GM12878 (cell line): ENCODE results near the gene ARL3. TPM values are rescaled to one million over a fixed set of nuclear protein-coding genes. Genes with fewer than 3 reads are reported as not detected.

Source experiments
- BMI1 ChIP-seq: fragments of 450-650 bp; IDR thresholded peaks from 2 replicates; pipeline ENCODE4 v1.6.1; 2016; ENCODE audit warnings: mild to moderate bottlenecking, moderate library complexity, borderline replicate concordance
- CEBPB ChIP-seq, 2 experiments: fragments of 150-350 bp in 1 of 2; IDR thresholded peaks; 2 replicates each; pipeline ENCODE4 v1.6.1; 2012 to 2014; ENCODE audit warnings: low read depth in 2 of 2, low read length in 2 of 2, borderline replicate concordance in 1 of 2, inconsistent platforms in 1 of 2
- CHD2 ChIP-seq: IDR thresholded peaks from 2 replicates; pipeline ENCODE4 v1.6.1; 2011; ENCODE audit warnings: low read depth, low read length, improper control_type of control experiment, borderline replicate concordance
- EGR1 ChIP-seq, 2 experiments: IDR thresholded peaks; 1 replicate in 1 of 2; 2 replicates in 1 of 2; pipeline ENCODE4 v1.6.1; 2011 to 2012; ENCODE audit warnings: low read depth in 2 of 2, low read length in 2 of 2, borderline replicate concordance in 1 of 2, mild to moderate bottlenecking in 1 of 2, moderate library complexity in 1 of 2
- ETV6 ChIP-seq, 2 experiments: fragments of 450-650 bp in 1 of 2; IDR thresholded peaks in 1 of 2; conservative IDR thresholded peaks in 1 of 2; 2 replicates each; pipeline ENCODE4 v1.6.1; 2014; ENCODE audit warnings: antibody characterized with exemption in 1 of 2, borderline replicate concordance in 1 of 2, low read depth in 1 of 2, mild to moderate bottlenecking in 1 of 2, moderate library complexity in 1 of 2
- FOS ChIP-seq: IDR thresholded peaks from 3 replicates; pipeline ENCODE4 v1.6.1; 2011; ENCODE audit warnings: borderline replicate concordance; ENCODE audit not compliant: insufficient read length; ENCODE audit errors: extremely low read depth
- FOXM1 ChIP-seq: IDR thresholded peaks from 2 replicates; pipeline ENCODE4 v1.6.1; 2012; ENCODE audit warnings: low read depth, mild to moderate bottlenecking, inconsistent platforms, low read length, moderate library complexity
- MYB ChIP-seq: fragments of 150-350 bp; IDR thresholded peaks from 2 replicates; pipeline ENCODE4 v1.6.1; 2014; ENCODE audit warnings: mild to moderate bottlenecking, low read depth, low read length, borderline replicate concordance
- MYC ChIP-seq: IDR thresholded peaks from 2 replicates; pipeline ENCODE4 v1.6.1; 2011; ENCODE audit warnings: mild to moderate bottlenecking, low read length, moderate library complexity, inconsistent platforms; ENCODE audit not compliant: insufficient read depth, insufficient replicate concordance, insufficient read length, severe bottlenecking
- NR2C2 ChIP-seq: IDR thresholded peaks from 2 replicates; pipeline ENCODE4 v1.6.1; 2011; ENCODE audit warnings: borderline replicate concordance, low read depth; ENCODE audit not compliant: control insufficient read depth, insufficient read length
- POLR2A ChIP-seq: IDR thresholded peaks from 2 replicates; pipeline ENCODE4 v1.6.1; 2011; ENCODE audit warnings: low read depth, mild to moderate bottlenecking, low read length
- POLR2AphosphoS2 ChIP-seq: IDR thresholded peaks from 2 replicates; pipeline ENCODE4 v1.6.1; 2011; ENCODE audit warnings: low read depth, mild to moderate bottlenecking, low read length, improper control_type of control experiment, moderate library complexity
- RB1 ChIP-seq: fragments of 450-650 bp; formaldehyde crosslinking; IDR thresholded peaks from 2 replicates; pipeline ENCODE4 v1.6.1; 2017; ENCODE audit warnings: mild to moderate bottlenecking, borderline replicate concordance
- RUNX3 ChIP-seq: IDR thresholded peaks from 2 replicates; pipeline ENCODE4 v1.6.1; 2012; ENCODE audit warnings: low read length, inconsistent platforms
- SIX5 ChIP-seq: IDR thresholded peaks from 2 replicates; pipeline ENCODE4 v1.6.1; 2011; ENCODE audit warnings: mild to moderate bottlenecking, low read depth, low read length, moderate library complexity; ENCODE audit not compliant: severe bottlenecking
- SMC3 ChIP-seq: IDR thresholded peaks from 2 replicates; pipeline ENCODE4 v1.6.1; 2011; ENCODE audit warnings: low read length, improper control_type of control experiment, borderline replicate concordance
- SREBF2 ChIP-seq: IDR thresholded peaks from 2 replicates; pipeline ENCODE4 v1.6.1; 2012; ENCODE audit warnings: mild to moderate bottlenecking, low read length
- TCF12 ChIP-seq: IDR thresholded peaks from 2 replicates; pipeline ENCODE4 v1.6.1; 2011; ENCODE audit warnings: low read depth, mild to moderate bottlenecking, low read length
- YBX1 ChIP-seq: fragments of 450-650 bp; IDR thresholded peaks from 2 replicates; pipeline ENCODE4 v1.6.1; 2016; ENCODE audit warnings: antibody characterized with exemption
- YY1 ChIP-seq: IDR thresholded peaks from 2 replicates; pipeline ENCODE4 v1.6.1; 2011; ENCODE audit warnings: low read depth, mild to moderate bottlenecking, low read length
- polyA plus RNA-seq, 11 experiments: library from polyadenylated mRNA; depleted of rRNA in 4 of 11; unstranded in 6 of 11; stranded (reverse) in 5 of 11; fragments of >200 nt; fragmentation: Nextera tagmentation in 4 of 11; fragmentation: Illumina TruSeq in 1 of 11; extraction: Ambion mirVana in 4 of 11; extraction: Trizol in 1 of 11; gene quantifications; 1 replicate in 1 of 11; 2 replicates in 10 of 11; pipeline versions ENCODE4 v1.2.1 to v1.2.3, GENCODE V29; 2011 to 2016; ENCODE audit warnings: inconsistent platforms in 2 of 11, missing spikeins in 2 of 11, low read depth in 1 of 11
- total RNA-seq, 4 experiments: library from RNA; depleted of rRNA in 3 of 4; stranded (reverse); fragments of >200 nt in 3 of 4; fragmentation: Illumina TruSeq in 1 of 4; extraction: Trizol in 1 of 4; gene quantifications; 2 replicates each; pipeline versions ENCODE4 v1.2.1 to v1.2.3, GENCODE V29; 2013 to 2021
- TF ChIP-seq, protein P1 (sequence below): IDR thresholded peaks from 2 replicates; pipeline ENCODE4 v1.6.1; 2012; ENCODE audit warnings: improper control_type of control experiment, low read depth, low read length; ENCODE audit not compliant: insufficient replicate concordance
- TF ChIP-seq, protein P2 (sequence below): fragments of 450-650 bp; IDR thresholded peaks from 2 replicates; pipeline ENCODE4 v1.6.1; 2017; ENCODE audit warnings: low read depth, mild to moderate bottlenecking, moderate library complexity
- TF ChIP-seq, protein P3 (sequence below): IDR thresholded peaks from 2 replicates; pipeline ENCODE4 v1.6.1; 2012; ENCODE audit warnings: low read depth, low read length, improper control_type of control experiment

ARL3 gene
- total and polyA plus RNA-seq, 10 of the 15 experiments (the other 5 are each of a cell fraction or from before 2014, with no cell fraction given), result 4.9 to 26.1 (median 11.0) TPM

DNA sequence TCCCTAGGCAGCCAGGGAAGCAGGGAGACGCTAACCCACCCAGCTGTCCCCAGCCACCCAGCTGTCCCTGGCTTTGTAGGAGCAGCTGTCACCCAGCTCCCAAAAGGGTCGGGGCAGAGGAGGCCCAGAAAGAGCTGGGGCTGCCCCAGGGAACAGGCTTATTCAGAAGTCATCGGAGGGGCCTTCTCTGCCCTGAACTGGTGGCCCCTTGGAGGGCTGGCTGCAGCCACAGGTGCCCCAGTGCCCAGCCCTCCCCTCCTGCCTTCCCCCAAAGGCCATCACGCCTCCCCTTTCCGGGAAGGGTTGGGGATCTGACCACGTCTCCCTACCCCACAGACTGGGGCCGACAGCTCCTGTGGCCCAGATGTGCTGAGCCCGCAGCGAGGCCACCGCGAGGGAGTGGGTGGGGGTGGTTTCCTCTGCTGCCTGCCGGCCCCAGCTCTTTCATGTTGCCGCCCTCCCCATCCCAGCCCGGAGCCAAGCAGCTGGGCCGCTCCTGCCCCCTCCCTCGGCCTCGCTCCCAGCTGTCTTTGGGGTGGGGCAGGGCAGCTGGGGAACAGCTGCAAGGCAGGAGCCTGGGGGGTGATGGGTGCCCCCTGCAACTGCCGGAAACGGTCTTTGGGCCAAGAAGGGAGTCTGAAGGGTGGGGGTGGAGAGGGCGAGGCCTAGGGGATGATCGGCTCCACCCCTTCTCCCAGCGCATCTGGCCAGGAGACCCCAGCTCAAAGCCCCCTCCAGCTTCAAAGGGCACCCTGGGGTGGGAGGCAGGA lies 53.1 kb downstream of the ARL3 start (continued):
- TF ChIP-seq, protein P1, sequence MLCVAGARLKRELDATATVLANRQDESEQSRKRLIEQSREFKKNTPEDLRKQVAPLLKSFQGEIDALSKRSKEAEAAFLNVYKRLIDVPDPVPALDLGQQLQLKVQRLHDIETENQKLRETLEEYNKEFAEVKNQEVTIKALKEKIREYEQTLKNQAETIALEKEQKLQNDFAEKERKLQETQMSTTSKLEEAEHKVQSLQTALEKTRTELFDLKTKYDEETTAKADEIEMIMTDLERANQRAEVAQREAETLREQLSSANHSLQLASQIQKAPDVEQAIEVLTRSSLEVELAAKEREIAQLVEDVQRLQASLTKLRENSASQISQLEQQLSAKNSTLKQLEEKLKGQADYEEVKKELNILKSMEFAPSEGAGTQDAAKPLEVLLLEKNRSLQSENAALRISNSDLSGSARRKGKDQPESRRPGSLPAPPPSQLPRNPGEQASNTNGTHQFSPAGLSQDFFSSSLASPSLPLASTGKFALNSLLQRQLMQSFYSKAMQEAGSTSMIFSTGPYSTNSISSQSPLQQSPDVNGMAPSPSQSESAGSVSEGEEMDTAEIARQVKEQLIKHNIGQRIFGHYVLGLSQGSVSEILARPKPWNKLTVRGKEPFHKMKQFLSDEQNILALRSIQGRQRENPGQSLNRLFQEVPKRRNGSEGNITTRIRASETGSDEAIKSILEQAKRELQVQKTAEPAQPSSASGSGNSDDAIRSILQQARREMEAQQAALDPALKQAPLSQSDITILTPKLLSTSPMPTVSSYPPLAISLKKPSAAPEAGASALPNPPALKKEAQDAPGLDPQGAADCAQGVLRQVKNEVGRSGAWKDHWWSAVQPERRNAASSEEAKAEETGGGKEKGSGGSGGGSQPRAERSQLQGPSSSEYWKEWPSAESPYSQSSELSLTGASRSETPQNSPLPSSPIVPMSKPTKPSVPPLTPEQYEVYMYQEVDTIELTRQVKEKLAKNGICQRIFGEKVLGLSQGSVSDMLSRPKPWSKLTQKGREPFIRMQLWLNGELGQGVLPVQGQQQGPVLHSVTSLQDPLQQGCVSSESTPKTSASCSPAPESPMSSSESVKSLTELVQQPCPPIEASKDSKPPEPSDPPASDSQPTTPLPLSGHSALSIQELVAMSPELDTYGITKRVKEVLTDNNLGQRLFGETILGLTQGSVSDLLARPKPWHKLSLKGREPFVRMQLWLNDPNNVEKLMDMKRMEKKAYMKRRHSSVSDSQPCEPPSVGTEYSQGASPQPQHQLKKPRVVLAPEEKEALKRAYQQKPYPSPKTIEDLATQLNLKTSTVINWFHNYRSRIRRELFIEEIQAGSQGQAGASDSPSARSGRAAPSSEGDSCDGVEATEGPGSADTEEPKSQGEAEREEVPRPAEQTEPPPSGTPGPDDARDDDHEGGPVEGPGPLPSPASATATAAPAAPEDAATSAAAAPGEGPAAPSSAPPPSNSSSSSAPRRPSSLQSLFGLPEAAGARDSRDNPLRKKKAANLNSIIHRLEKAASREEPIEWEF, result peak; percentile 73
- TF ChIP-seq FOS (no peak), POLR2AphosphoS2 (peak; percentile 54), FOXM1 (peak; percentile 81), YY1 (0 out of 2 replicates have a peak, but pooled peaks have one; percentile 28), ETV6 (conservative IDR thresholded peaks at IDR 0.05 in 1 of 2, IDR thresholded peaks at IDR 0.05 in 1 of 2; ENCODE audit: borderline replicate concordance in 1 of 2, low read depth in 1 of 2) (peak in 1 of 2 experiments; percentile 58; a peak in 1 of 4 replicates), POLR2A (peak; percentile 82), YBX1 (no peak), TCF12 (peak; percentile 100), SIX5 (no peak), EGR1 (IDR thresholded peaks at IDR 0.05; ENCODE audit: borderline replicate concordance in 1 of 2, low read depth in 2 of 2, low read length in 2 of 2) (peak in 1 of 2 experiments; percentile 80; a peak in 2 of 3 replicates), SREBF2 (no peak), NR2C2 (no peak), CEBPB (IDR thresholded peaks at IDR 0.05; ENCODE audit: borderline replicate concordance in 1 of 2, low read depth in 2 of 2, low read length in 2 of 2) (no peak), CHD2 (peak; percentile 54; the same call in 1 of the 2 replicates), MYB (no peak), MYC (no peak), RUNX3 (peak; percentile 80), RB1 (no peak), BMI1 (no peak), SMC3 (no peak; the same call in 1 of the 2 replicates)
- TF ChIP-seq, protein P2, sequence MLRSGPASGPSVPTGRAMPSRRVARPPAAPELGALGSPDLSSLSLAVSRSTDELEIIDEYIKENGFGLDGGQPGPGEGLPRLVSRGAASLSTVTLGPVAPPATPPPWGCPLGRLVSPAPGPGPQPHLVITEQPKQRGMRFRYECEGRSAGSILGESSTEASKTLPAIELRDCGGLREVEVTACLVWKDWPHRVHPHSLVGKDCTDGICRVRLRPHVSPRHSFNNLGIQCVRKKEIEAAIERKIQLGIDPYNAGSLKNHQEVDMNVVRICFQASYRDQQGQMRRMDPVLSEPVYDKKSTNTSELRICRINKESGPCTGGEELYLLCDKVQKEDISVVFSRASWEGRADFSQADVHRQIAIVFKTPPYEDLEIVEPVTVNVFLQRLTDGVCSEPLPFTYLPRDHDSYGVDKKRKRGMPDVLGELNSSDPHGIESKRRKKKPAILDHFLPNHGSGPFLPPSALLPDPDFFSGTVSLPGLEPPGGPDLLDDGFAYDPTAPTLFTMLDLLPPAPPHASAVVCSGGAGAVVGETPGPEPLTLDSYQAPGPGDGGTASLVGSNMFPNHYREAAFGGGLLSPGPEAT, result peak; percentile 54; the same call in 1 of the 2 replicates
- TF ChIP-seq, protein P3, sequence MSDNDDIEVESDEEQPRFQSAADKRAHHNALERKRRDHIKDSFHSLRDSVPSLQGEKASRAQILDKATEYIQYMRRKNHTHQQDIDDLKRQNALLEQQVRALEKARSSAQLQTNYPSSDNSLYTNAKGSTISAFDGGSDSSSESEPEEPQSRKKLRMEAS, result peak; percentile 11; the same call in 1 of the 2 replicates
